ENCODE results near the gene VIPR2. TPM values are rescaled to one million over a fixed set of nuclear protein-coding genes. Genes with fewer than 3 reads are reported as not detected.

VIPR2 gene
- total RNA-seq, 1 experiment from 2014 or later, result not detected

DNA sequence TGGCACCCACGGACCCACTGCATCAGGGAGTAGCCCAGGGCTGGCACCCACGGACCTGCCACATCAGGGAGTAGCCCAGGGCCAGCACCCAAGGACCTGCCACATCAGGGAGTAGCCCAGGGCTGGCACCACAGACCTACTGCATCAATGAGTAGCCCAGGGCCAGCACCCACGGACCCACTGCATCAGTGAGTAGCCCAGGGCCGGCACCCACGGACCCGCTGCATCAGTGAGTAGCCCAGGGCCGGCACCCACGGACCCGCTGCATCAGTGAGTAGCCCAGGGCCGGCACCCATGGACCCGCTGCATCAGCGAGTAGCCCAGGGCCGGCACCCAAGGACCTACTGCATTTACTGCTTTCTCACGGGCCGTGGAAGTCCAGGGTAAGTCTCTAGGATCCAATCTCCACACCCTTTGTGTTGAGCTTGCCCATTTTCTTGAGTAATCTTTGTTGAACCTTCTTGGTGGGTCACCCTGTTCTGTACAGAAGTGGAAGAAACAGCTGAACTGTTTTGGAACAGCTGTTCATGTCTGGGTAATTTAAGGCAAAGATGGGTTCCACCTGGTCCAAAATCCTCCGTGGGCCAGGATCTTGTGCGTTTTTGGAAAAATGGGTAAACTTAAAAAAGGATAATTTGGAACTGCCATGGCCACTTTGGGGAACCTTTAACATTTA is 69.0 kb downstream of the VIPR2 start:
- BruUV-seq (replicated peaks), result no TSS peak
- CTCF ChIA-PET, result no interaction called here

DNA sequence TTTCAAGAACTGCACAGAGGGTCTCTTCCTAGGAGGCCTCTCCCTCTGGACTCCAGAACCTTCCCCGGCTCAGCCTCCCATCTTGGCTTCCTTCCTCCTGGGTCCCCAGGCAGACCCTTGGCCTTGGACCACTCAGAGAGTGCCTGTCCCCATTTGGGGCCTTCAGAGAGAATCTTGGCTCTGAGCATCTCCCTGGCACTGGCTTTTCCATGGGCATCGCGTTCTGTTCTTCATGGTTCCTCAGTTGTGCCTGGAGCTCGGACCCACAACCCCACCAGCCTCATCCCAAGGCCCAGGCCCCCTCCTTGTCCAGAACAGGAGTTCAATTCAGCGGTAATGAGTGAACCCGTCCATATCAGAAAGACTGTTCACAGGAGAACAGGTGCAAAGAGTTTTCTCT is 73.4 kb downstream of the VIPR2 start:
- ChIA-PET CTCF (no interaction called here), POLR2A (ENCODE audit: low non-redundant PET) (no interaction called here)
- intact Hi-C loops (cut with micrococcal nuclease; ENCODE audit: unreplicated experiment), result no loop called here
- BruUV-seq (replicated peaks), result no TSS peak
- TF ChIP-seq, protein P1, sequence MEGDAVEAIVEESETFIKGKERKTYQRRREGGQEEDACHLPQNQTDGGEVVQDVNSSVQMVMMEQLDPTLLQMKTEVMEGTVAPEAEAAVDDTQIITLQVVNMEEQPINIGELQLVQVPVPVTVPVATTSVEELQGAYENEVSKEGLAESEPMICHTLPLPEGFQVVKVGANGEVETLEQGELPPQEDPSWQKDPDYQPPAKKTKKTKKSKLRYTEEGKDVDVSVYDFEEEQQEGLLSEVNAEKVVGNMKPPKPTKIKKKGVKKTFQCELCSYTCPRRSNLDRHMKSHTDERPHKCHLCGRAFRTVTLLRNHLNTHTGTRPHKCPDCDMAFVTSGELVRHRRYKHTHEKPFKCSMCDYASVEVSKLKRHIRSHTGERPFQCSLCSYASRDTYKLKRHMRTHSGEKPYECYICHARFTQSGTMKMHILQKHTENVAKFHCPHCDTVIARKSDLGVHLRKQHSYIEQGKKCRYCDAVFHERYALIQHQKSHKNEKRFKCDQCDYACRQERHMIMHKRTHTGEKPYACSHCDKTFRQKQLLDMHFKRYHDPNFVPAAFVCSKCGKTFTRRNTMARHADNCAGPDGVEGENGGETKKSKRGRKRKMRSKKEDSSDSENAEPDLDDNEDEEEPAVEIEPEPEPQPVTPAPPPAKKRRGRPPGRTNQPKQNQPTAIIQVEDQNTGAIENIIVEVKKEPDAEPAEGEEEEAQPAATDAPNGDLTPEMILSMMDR (conservative IDR thresholded peaks at IDR 0.05; ENCODE audit: low read depth, low read length), result no peak
- TF ChIP-seq EZH2 (IDR thresholded peaks at IDR 0.05; ENCODE audit: borderline replicate concordance, low read depth, low read length, poor library complexity, severe bottlenecking), result no peak
- H3K27me3 ChIP-seq (replicated peaks; ENCODE audit: insufficient read depth, low read depth, low read length, poor library complexity), result peaks cover 4% of the 10 kb centered on the region
- no peak overlapping the region for H3K4me3 ChIP-seq (ENCODE audit: low read depth, low read length, poor library complexity, severe bottlenecking)
- H3K9me3 ChIP-seq (ENCODE audit: low read depth, low read length, poor library complexity, severe bottlenecking), result no peaks in the 10 kb centered on the region
- no peaks in the 10 kb centered on the region for H3K4me1 ChIP-seq (ENCODE audit: insufficient read depth, low read length, poor library complexity, severe bottlenecking)
- DNase-seq (ENCODE audit: low spot score), result no peak
- H3K36me3 ChIP-seq (ENCODE audit: insufficient read depth, low read length, poor library complexity, severe bottlenecking), result no peaks in the 10 kb centered on the region
- H3K27ac ChIP-seq (ENCODE audit: low read depth, low read length, poor library complexity, severe bottlenecking), result no peak overlapping the region

More for the DNA sequence above, 69.0 kb downstream of the VIPR2 start:
- intact Hi-C loops (cut with micrococcal nuclease; ENCODE audit: unreplicated experiment), result no loop called here
- no peak for DNase-seq (ENCODE audit: low spot score)
- no peaks in the 10 kb centered on the region for H3K36me3 ChIP-seq (ENCODE audit: insufficient read depth, low read length, poor library complexity, severe bottlenecking)
- no peak overlapping the region for H3K4me3 ChIP-seq (ENCODE audit: low read depth, low read length, poor library complexity, severe bottlenecking)
- TF ChIP-seq EZH2 (IDR thresholded peaks at IDR 0.05; ENCODE audit: borderline replicate concordance, low read depth, low read length, poor library complexity, severe bottlenecking), result no peak
- TF ChIP-seq, protein P1 (conservative IDR thresholded peaks at IDR 0.05; ENCODE audit: low read depth, low read length), result no peak
- peaks cover 22% of the 10 kb centered on the region for H3K27me3 ChIP-seq (replicated peaks; ENCODE audit: insufficient read depth, low read depth, low read length, poor library complexity)
- no peaks in the 10 kb centered on the region for H3K9me3 ChIP-seq (ENCODE audit: low read depth, low read length, poor library complexity, severe bottlenecking)
- POLR2A ChIA-PET (ENCODE audit: low non-redundant PET), result no interaction called here
- H3K4me1 ChIP-seq (ENCODE audit: insufficient read depth, low read length, poor library complexity, severe bottlenecking), result no peaks in the 10 kb centered on the region
- H3K27ac ChIP-seq (ENCODE audit: low read depth, low read length, poor library complexity, severe bottlenecking), result no peak overlapping the region

- Histone ChIP-seq H3K4me3 (ENCODE audit: low read depth, low read length, poor library complexity, severe bottlenecking) (no peak overlapping the region), H3K4me1 (ENCODE audit: insufficient read depth, low read length, poor library complexity, severe bottlenecking) (no peaks in the 10 kb centered on the region), H3K27me3 (replicated peaks; ENCODE audit: insufficient read depth, low read depth, low read length, poor library complexity) (no peaks in the 10 kb centered on the region), H3K36me3 (ENCODE audit: insufficient read depth, low read length, poor library complexity, severe bottlenecking) (no peaks in the 10 kb centered on the region), H3K27ac (ENCODE audit: low read depth, low read length, poor library complexity, severe bottlenecking) (no peak overlapping the region), H3K9me3 (ENCODE audit: low read depth, low read length, poor library complexity, severe bottlenecking) (no peaks in the 10 kb centered on the region)
- no peak for TF ChIP-seq EZH2 (IDR thresholded peaks at IDR 0.05; ENCODE audit: borderline replicate concordance, low read depth, low read length, poor library complexity, severe bottlenecking)
- TF ChIP-seq, protein P1 (conservative IDR thresholded peaks at IDR 0.05; ENCODE audit: low read depth, low read length), result no peak
- intact Hi-C loops (cut with micrococcal nuclease; ENCODE audit: unreplicated experiment), result no loop called here
- DNase-seq (ENCODE audit: low spot score), result no peak
- no TSS peak for BruUV-seq (replicated peaks)
- ChIA-PET CTCF (interaction anchor here (0.6 kb wide), 1 partner anchor 117 kb away, joined by 3 read pairs; no protein-coding TSS in a partner anchor), POLR2A (ENCODE audit: low non-redundant PET) (no interaction called here)
Observed at GRCh38 chr7:159070431-159071148, 74.1 kb downstream of the VIPR2 start.
